NK-92 (cell line): ENCODE data around the gene HOXA5.

Source experiments
- DNase-seq: peaks from one replicate; lab custom pipeline; 2025; ENCODE audit not compliant: unreplicated experiment; lab: John Stamatoyannopoulos, UW

HOXA5 gene

DNA sequence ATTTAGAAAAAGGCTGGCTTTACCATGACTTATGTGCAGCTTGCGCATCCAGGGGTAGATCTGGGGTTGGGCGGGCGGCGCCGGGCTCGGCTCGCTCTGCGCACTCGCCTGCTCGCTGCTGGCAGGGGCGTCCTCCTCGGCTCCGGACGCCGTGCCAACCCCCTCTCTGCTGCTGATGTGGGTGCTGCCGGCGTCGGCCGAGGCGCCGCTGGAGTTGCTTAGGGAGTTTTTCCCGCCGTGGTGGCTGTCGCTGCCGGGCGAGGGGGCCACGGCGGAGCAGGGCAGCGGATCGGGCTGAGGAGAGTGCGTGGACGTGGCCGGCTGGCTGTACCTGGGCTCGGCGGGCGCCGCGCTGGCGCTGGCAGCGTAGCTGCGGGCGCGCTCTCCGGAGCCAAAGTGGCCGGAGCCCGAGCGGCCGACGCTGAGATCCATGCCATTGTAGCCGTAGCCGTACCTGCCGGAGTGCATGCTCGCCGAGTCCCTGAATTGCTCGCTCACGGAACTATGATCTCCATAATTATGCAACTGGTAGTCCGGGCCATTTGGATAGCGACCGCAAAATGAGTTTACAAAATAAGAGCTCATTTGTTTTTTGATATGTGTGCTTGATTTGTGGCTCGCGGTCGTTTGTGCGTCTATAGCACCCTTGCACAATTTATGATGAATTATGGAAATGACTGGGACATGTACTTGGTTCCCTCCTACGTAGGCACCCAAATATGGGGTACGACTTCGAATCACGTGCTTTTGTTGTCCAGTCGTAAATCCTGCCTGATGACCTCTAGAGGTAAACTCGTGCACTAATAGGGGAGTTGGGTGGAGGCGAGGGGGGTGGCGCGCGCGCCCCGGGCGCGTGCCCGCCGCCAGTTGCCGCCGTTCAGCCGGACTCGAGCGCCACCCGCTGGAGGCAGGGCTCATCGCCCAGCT is at the start of gene HOXA5:
TSS of gene HOXA5 (minus strand) at position 659 of the 927 bp plus-strand sequence. CDS start at position 585, 74 bp downstream.
- DNase-seq: no peak

DNA sequence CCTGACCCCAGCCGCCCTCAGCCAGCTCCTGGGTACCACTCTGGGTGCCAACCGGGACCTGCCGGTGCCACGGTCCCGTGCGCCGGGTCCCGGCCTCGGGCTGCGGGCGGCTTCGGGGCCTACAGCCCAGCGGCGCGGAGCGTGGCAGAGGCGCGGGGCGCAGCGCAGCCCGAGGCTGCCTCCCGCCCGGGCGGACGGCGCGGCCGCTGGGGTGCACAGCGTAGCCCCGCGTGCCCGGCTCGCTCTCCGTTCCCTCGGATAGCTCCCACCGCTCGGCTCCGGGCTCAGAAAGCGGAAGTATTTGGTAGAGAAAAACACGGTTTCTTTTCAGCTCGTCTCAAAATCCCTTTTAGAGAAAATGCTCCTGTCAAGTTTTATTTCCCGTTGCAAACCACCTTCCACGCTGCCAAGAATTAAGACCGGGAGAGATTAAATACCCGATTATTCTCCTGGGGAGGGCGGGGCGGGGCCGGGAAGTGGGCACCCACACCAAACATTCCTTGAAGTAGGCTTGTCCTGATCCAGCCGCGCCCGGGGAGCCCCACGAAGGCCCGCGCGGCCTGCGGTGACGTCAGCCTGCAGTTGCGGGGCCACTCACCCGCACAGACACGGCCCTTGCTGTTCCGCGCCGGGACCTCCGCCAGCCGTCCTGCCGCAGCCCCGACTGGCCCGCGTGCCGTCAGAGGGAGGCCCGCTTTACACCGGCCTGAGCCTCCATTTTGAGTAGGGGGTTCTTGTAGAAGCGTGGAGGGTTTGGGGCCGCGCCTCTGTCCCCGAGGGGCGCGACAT is 49.3 kb upstream of the HOXA5 start:
- DNase-seq: no peak

DNA sequence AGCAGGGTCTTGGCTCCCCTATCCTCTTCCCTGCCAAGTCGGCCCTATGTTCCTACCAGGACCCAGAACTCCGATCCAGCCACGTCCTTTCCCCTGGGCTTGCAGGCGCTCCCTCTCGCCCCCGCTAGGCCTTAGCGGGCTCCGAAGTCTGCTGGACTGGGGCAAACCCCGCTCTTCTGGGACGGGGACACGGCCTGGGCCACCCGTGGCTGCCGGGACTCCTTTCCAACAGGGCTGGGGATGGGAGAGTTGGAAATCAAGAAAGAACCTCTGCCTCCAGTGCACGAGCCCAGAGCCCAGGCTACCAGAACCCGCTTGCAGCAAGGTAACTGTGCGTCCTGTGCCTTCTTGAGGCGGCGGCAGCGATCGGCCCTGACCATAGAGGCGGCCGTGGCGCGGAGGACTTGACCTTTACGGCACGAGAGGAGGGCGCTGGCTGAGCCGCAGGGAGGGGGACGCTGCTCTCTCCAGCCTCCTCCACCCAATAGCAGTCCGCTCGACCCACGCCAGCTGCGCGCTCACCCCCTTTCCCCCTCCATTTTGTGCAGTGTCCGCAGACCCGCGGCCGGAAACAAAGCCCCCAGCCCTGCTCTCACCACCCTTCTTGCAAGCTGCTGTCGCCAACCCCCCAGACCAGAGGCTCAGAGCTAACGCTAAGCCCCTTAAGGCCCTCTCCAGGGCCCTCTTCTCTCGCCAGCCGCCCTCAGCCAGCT is 48.5 kb upstream of the HOXA5 start:
- no peak for DNase-seq

DNA sequence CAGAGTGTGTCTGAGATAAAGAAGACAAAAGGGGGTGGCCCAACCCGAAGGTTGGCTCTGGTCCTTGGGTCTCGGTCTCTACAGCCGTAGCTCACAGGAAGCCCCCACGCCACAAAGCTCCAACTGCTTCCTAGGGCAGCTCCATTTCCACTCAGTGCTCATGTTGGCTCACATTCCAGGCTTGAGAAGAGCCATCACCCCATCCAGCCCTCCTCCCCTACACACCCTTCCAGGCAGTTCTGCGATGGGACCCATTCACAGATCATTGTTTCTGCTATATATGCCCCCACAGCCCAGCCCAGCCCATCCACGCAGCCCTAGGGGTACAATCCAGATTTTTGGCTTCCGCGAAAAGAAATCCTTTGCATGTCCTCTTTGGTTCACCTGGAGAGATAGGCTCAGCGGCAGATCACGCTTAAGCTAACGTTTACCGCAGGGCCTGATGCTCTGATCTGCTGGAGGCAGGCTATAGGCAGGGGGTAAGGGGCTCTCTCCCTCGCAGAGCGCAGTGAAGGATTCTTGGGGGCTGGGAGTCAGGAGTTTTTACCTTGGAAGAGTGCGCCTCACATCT is 47.8 kb upstream of the HOXA5 start:
- DNase-seq: no peak

DNA sequence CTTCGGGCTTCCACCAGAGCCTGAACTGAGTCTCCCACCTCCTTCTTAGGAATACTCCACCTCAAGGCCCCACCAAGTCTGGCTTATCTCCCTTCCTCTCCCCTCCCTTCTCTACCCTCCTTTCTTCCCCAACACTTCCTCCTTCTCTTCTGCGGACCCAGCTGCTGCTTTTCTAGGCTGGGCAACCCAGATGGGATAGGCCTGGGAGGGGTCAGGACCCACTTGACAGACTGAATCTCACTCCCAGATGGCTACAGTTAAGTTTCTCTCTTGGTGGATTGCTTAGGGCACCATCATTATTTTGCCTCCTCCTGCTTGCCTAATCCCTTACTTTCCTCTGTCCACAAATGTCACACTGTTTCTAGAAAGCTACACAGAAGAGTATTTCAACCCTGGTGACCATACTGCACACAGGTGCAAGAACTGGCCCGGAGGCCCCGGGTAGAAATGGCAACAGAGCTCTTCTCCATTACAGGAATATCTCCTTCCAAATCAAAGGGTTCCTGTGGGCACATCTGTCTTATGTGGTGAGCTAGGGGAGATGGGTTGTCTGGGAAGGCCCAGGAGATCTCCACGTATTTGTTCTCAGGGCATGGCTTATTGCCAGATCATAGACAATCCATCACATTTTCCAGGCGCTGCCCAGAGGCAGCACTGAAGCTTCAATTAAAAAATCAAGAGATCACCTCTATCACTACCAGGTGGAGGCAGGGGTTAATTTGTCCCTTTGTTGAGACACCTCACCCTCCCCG is 46.7 kb upstream of the HOXA5 start:
- no peak for DNase-seq

DNA sequence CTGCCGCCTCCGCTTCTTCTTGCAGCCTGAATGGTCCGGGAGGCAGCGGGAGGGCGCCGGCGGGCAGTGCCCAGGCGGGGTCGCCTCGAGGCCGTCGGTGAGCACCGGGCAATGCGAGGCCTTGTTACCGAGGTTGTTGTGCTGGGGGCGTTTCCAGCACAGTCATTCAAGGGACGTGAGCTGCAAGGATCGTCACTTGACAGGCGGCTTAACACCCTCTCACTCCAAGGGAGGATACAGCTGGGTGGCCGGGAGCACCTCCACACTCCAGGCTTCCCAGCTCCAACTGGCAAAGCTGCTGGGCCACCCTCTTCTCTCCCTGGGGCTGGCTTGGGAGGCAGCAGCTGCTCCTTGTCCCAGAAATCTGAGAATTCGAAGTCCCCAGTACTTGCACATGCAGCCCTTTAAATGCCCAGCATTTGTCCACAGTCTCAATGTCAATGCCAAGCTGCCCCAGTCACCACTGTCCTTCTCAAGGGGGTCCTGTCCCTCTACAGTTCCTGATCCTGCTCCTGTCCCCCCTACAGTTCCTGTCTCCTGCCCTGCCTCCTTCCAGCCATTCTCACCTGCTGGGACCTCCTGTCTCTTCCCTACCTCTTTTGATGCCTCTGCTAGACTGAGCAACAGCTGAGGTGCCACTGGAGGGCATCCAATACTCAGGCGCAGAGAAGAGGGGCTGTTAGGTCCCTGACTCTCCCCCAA is 46.0 kb upstream of the HOXA5 start:
- DNase-seq: no peak

DNA sequence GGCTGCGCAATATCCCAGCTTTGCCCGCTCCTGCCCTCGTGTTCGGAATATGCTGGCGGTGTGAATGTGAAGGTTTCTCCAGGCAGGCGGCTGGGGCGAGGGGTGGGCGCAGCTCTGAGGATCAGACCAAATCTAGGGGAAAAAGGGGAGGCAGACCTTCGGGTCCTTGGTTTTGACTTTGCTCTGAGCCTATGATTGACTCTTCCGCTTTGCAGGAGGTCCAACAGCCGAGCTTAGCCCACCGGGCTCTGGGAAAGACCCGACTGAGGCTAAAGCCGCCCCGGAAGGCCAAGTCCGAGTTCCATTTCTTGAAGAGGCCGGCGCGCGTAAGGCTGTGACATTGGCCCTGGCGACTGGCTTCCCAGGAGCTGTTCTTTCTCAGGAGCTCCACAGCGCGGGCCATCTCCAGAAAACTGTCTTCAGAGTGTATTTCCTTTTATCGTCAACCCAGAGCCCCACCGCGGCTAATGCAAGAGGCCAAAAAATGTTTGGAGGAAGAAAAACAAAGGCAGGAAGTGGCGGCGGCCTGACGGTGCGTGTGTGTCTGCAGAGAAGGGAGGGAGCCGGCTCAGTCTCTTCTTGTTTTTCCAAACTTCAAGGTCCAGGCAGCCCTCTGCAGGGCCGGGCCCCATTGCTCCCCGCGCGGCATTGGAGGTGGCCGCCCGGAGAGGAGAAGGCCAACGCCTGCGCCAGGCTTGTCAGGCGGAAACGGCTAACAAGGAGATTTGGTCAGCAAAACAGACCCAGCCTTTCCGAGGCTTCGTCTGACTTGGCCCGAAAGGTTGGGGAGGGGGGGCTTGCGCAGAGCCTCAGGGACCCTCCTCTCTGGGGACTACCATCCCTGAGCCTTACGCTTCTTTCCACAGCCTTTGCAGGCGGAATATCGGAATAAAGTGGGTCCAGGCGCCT is 45.2 kb upstream of the HOXA5 start:
- DNase-seq: no peak

DNA sequence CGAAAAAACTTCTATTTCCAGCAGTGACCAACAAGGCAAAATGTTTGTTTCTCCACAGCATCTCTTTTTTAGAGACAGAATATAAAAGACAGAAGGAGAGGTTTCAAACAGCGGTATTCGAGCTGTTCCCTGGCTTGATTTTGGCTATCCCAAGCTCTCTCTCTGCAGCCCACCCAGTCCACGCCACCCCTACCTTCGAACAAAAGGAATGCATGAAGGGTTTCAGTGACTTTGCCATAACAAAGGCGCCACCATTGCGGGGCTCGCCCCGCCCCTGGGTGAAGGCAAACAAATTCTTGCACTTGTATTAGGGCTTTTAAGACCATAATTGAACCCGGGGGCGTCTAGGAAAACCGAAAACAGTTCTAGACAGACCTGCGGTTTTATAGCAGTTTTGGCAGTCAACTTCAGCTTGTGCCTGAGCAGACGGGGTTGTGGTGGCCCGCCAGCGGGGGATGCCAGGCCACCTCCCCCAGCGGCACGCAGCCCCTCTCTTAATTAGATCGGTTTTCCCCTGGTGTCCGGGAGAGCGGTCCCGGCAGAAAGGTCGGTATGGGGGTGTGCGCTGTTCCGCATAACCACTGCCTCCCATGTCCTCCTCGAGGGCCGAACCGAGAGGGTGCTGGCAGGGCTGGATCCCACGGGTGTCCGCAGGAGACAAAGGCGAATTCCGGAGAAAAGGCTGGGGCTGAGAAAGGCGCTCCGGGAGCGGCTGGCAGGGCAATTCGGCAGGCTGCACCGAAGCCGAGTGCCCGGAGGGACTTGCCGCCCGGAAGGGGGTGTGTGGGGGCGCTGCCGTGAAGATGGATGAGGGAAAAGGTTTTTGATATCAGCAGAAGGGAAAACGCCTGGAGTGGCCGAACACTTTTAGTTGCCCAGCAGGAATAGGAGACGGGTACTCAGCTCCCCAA is 44.2 kb upstream of the HOXA5 start:
- no peak for DNase-seq

DNA sequence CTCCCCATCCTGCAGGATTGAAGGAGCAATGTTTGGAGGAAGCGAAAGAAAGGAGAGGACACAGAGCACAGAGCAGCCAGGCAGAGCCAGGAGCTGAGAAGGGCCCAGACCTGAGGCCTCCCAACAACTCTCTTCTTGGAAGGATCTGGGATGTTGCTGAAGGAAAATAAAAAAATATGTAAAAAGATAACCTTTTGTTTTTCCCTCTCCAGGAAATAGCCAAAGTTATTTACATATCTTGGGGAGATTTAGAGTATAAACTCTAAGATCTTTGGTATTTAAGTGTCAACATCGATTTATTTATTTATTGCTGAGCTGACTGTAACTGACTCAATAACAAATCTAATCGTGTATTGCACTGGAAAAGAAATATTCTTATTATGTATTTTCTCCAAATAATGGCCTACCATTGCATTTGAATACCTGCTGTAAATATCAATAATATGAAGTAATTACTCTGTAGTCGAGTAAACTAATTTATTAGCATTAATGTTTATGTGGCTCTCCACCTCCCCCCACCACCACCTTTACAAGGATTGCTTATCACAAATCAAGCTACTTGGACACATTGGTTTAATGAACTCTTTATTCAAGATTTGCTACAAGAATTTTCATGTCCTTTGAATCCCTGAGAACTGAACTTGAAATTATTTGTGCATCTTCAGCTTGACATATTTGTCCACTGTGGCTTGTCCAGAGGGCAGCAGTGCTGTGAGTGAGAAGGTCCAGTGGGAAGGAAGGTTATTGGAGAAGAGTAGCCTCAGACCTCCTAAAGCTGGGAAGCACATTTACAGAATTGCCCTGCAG is 43.4 kb upstream of the HOXA5 start:
- DNase-seq: no peak

DNA sequence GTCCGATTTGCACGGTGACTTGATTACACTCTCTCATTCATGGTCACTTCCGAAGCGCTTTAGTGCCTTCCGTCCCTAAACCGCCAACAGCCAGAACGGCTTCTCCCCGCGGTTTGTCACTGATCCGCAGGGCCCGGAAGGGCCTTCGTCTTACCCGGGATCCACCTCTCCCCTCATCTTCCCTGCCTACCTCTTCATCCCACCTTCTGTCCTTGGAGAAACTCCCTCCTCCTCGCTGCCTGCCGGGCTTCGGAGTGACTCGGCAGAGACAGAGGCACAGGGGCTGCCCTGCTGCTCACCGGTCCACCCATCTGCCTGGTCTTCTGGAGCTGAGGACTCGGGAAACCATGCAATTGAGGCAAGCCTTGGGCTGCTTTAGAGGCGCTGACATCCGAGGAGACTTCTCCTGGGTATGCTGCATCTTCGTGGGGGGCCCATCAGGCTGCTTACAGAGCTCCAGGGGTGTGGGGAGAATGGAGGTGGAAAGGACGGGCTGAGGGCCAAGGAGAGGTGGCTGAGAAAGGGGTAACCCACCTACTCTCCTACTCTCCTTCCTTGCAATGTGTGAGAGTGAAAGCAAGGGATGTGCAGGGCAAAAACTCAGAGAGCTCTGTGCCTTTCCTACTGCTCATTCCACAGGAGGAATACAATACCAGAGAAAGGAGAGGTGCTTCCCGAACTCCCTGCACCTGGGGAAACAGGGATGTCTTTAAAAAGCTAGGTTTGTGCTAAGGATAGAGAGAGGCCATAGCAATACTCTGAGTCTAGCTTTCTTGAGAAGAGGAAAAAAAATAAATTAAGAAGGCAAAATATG is 42.6 kb upstream of the HOXA5 start:
- DNase-seq: no peak

DNA sequence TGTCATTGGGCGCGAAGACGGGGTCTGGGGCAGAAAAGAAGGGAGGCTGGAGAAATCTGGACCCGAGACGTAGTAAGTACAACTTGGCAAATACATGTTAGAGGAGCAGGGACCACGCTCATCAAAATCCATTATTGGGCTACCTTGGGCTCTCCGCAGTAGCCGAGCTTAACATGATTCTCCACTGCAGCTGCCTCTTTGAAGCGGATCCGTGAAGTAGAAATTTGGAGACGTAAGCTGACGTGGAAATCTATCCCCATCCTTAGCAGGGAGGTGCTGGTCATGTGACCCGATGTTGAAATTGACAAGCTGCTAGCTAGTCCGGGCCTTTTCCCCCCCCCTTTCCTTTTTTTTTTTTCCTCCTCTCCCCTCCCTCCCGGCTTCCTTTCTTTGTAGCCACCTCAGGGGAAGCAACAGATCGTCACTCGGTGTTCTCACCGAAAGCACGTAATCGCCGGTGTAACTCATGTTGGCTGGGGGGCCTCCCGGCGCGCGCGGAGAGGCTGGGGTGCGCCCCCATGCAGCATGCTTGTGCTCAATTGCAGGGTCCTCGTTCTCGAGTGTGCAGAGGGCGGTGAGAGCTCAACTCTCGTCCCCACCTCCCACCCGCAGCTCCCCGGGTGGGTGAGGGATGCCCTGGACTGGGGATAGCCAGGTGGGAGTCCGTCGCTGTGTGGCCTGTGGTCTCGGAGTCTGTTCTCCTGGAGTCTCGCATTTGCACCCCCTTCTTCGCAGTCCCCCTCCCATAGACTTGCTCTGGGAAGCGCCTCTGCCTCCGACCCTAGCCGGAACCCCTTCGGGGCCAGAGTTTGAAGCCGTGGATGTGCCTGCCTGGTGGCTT is 41.8 kb upstream of the HOXA5 start, which contains the start of gene HOXA11:
TSS of gene HOXA11 (minus strand) at position 220 of the 841 bp plus-strand sequence. CDS start at position 132, 88 bp downstream.
- DNase-seq: no peak

DNA sequence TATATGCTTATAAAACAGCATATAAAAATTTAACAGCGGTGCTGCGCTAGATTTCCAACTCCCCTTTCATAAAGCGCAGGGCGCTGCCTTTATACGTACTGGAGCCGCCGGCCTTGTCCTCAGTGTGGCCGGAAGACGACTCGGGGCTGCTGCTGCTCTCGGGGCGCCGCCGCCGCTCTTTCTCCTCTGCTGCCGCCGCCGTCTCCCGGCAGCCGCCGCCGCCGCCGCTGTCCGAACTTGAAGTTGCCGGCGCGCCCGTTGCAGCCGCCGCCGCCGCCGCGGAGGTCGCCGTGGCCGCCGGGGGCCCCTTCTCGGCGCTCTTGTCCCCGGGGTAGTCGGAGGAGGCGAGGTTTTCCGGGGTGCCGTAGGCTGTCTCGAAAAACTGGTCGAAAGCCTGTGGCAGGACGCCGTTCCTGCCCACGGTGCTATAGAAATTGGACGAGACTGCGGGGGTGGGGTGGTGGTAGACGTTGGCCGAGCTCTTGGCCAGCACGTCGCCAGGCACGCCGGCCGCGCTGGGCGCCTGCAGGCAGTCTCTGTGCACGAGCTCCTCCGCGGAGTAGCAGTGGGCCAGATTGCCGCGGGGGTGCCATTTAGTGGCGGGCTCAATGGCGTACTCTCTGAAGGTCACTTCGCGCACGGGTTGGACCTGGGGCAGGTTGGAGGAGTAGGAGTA is 41.0 kb upstream of the HOXA5 start:
- no peak for DNase-seq

DNA sequence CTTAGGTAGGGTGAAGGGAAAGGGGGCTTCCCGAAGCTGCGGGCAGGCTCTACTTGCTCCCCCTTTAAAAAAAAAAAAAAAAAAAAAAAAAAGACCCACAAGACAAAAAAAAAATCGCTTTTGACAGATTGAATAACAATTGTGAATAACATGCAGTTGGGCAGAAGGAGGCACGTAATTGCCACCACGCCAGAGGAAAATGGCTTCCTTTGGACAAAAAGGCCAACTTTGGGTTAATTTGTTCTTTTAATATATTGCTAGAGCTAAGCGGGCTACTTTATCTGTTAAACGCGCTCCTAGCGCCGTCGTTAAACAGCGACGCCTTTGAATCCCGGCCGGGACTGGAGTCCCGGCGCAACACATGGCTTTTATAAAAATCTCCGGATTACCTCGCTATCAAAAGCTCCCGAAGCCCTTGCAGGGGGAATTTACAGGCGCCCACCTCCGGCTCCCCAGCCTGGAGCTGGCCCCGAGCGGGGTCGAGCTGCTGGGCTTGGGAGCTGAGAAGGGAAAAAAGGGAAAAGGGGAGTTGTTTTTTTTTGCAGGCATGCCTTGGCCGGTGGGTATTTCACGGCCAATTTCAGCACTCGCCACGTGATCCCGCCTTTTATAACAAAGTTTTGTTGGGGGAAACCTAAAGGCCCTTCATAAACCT is 40.3 kb upstream of the HOXA5 start:
- no peak for DNase-seq
